ENCODE data around the gene SLCO2B1.

SLCO2B1 gene

DNA sequence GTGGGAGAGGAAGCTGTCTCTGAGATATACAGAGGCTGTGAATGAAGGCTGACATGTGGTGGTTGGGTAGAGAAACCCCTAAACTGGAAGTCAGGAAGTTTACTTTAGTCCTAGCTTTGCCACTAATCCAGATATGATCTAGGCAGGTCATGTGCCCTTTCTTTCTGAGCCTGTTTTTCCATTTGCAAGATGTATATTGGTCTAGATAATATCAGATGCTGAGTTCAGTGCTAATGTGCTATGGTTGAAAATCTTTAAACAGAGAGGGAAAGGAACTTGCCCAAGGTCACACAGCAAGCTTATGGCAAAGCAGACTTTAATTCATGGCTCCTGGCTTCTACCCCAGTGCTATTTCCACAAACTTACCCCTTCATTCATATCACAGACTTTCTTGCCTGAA lies 63.9 kb downstream of the SLCO2B1 start:
- H3K79me2 ChIP-seq: no peaks in the 10 kb centered on the region
- H2AFZ ChIP-seq: peak overlapping the region; percentile 57
- H3K36me3 ChIP-seq (ENCODE audit: control insufficient read depth, insufficient read depth, low read length): no peaks in the 10 kb centered on the region
- H3K9me3 ChIP-seq (ENCODE audit: control insufficient read depth, low read length): no peaks in the 10 kb centered on the region
- no peaks in the 10 kb centered on the region for H3K27me3 ChIP-seq (ENCODE audit: control insufficient read depth, insufficient read depth, low read length)
- H3K4me2 ChIP-seq (ENCODE audit: low read length): no peak overlapping the region
- TF ChIP-seq, protein P1, sequence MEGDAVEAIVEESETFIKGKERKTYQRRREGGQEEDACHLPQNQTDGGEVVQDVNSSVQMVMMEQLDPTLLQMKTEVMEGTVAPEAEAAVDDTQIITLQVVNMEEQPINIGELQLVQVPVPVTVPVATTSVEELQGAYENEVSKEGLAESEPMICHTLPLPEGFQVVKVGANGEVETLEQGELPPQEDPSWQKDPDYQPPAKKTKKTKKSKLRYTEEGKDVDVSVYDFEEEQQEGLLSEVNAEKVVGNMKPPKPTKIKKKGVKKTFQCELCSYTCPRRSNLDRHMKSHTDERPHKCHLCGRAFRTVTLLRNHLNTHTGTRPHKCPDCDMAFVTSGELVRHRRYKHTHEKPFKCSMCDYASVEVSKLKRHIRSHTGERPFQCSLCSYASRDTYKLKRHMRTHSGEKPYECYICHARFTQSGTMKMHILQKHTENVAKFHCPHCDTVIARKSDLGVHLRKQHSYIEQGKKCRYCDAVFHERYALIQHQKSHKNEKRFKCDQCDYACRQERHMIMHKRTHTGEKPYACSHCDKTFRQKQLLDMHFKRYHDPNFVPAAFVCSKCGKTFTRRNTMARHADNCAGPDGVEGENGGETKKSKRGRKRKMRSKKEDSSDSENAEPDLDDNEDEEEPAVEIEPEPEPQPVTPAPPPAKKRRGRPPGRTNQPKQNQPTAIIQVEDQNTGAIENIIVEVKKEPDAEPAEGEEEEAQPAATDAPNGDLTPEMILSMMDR (IDR thresholded peaks at IDR 0.05): no peak
- H3K4me3 ChIP-seq (ENCODE audit: low read depth, low read length): no peak overlapping the region
- no peak overlapping the region for H3K9ac ChIP-seq
- H3K27ac ChIP-seq: peak overlapping the region; percentile 6
- no peaks in the 10 kb centered on the region for H3K4me1 ChIP-seq

DNA sequence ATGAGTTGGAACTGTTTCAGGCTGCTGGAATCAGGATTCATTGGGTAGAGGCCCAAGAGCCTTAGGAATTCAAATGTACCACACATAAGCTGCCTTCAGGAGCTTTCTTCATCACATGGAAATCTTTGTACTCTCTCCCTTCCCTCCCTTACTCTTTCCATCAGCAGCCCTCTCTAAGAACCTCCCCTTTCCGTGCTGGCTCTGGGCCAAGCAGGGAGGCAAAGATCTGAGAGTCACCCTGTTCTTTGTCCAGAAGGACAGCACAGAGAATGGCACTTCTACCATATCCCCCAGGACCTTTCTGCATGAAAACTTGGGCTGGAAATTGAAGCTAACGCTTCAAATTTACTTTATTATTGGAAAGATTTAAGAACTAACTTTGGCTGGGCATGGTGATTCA lies 69.0 kb downstream of the SLCO2B1 start:
- no peak overlapping the region for H3K4me2 ChIP-seq (ENCODE audit: low read length)
- no peaks in the 10 kb centered on the region for H3K9me3 ChIP-seq (ENCODE audit: control insufficient read depth, low read length)
- TF ChIP-seq, protein P1 (IDR thresholded peaks at IDR 0.05): no peak
- no peak overlapping the region for H3K4me3 ChIP-seq (ENCODE audit: low read depth, low read length)
- H3K27ac ChIP-seq: no peak overlapping the region
- no peak overlapping the region for H2AFZ ChIP-seq
- no peaks in the 10 kb centered on the region for H3K79me2 ChIP-seq
- H3K36me3 ChIP-seq (ENCODE audit: control insufficient read depth, insufficient read depth, low read length): no peaks in the 10 kb centered on the region
- no peaks in the 10 kb centered on the region for H3K4me1 ChIP-seq
- no peak overlapping the region for H3K9ac ChIP-seq
- H3K27me3 ChIP-seq (ENCODE audit: control insufficient read depth, insufficient read depth, low read length): no peaks in the 10 kb centered on the region

DNA sequence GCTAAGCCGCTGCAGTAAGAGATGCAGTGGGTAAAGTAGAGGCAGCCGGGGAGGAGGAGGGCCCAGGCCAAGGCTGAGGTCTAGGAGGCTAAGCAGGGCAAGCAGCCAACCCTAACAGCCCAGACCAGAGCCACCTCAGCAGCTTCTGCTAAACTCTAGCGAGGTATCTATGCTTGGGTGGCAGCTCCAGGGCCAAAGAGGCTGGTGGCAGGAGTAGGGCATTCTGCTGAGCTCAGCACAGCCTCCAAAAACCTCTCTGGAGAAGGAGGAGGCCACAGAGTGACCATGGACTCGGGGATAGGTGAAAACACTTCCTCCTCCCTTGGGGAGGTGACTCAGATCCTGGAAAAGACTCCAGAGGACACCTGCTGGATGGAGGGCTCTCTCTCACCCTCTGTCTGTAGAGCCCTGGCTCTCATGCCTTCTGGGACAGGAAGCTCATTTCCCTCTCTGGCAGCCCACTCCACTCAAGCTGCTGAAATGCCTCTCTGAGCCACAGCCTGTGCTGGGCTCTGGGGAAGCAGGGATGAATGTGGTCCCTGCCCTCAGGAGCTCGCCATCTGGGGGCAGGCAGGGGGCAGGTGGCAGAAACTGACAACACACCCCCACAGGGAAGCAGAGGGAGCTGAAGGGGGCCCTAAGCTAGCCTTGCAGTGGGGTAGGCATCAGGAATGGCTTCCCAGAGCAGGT lies 73.2 kb downstream of the SLCO2B1 start:
- H3K27ac ChIP-seq: no peak overlapping the region
- no peaks in the 10 kb centered on the region for H3K9me3 ChIP-seq (ENCODE audit: control insufficient read depth, low read length)
- no peak overlapping the region for H2AFZ ChIP-seq
- no peaks in the 10 kb centered on the region for H3K36me3 ChIP-seq (ENCODE audit: control insufficient read depth, insufficient read depth, low read length)
- no peak overlapping the region for H3K4me2 ChIP-seq (ENCODE audit: low read length)
- no peak overlapping the region for H3K9ac ChIP-seq
- H3K4me1 ChIP-seq: no peaks in the 10 kb centered on the region
- H3K4me3 ChIP-seq (ENCODE audit: low read depth, low read length): no peak overlapping the region
- no peaks in the 10 kb centered on the region for H3K27me3 ChIP-seq (ENCODE audit: control insufficient read depth, insufficient read depth, low read length)
- TF ChIP-seq, protein P1 (IDR thresholded peaks at IDR 0.05): no peak
- no peaks in the 10 kb centered on the region for H3K79me2 ChIP-seq

DNA sequence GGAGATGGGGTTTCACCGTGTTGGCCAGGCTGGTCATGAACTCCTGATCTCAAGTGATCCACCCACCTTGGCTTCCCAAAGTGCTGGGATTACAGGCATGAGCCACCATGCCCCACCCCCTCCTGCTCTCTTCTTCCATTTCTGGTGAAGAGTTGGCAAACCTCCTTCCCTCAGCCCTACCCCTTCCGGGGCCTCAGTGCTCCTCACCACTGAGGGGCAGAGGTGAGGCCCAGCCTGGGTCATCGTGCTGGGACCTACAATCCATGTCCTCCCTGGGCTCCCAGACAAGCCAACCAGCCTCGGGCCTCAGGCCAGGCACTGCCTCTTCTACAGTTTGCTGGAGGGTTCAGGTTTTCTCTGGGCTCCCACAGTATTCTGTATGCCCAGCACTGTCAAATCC lies 74.9 kb downstream of the SLCO2B1 start:
- TF ChIP-seq, protein P1 (IDR thresholded peaks at IDR 0.05): no peak
- H3K4me1 ChIP-seq: no peaks in the 10 kb centered on the region
- H3K27ac ChIP-seq: no peak overlapping the region
- H3K9ac ChIP-seq: no peak overlapping the region
- H3K79me2 ChIP-seq: no peaks in the 10 kb centered on the region
- H3K4me2 ChIP-seq (ENCODE audit: low read length): no peak overlapping the region
- H3K4me3 ChIP-seq (ENCODE audit: low read depth, low read length): no peak overlapping the region
- no peaks in the 10 kb centered on the region for H3K36me3 ChIP-seq (ENCODE audit: control insufficient read depth, insufficient read depth, low read length)
- no peak overlapping the region for H2AFZ ChIP-seq
- H3K27me3 ChIP-seq (ENCODE audit: control insufficient read depth, insufficient read depth, low read length): no peaks in the 10 kb centered on the region
- H3K9me3 ChIP-seq (ENCODE audit: control insufficient read depth, low read length): no peaks in the 10 kb centered on the region

DNA sequence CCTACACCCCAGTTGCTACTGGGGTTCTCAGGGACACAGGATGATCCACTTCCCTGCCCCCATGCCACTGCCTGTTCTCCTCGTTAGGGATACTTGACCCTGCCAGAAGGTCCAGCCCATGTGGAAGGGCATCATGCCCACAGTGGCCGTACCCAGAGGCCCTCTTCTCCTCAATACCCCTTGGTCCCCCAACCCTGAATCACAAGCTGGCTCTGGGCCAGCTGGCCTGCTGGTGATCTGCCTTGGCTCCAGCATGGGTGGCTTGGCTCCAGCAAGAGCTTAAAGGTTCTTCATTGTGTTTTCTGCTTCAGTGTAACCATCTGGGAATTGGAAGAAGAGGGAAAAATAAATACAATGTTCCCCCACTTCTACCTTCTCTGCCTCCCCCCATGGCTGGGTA lies 78.6 kb downstream of the SLCO2B1 start:
- Histone ChIP-seq H3K79me2 (no peaks in the 10 kb centered on the region), H3K9me3 (ENCODE audit: control insufficient read depth, low read length) (no peaks in the 10 kb centered on the region), H3K36me3 (ENCODE audit: control insufficient read depth, insufficient read depth, low read length) (no peaks in the 10 kb centered on the region), H3K4me2 (ENCODE audit: low read length) (no peak overlapping the region), H3K27ac (no peak overlapping the region), H3K27me3 (ENCODE audit: control insufficient read depth, insufficient read depth, low read length) (no peaks in the 10 kb centered on the region), H3K4me1 (no peaks in the 10 kb centered on the region), H3K4me3 (ENCODE audit: low read depth, low read length) (no peak overlapping the region), H2AFZ (no peak overlapping the region), H3K9ac (no peak overlapping the region)
- TF ChIP-seq, protein P1 (IDR thresholded peaks at IDR 0.05): no peak
